Dermis microvascular lymphatic vessel endothelial cell (primary cell): ENCODE measurements around the gene VWF. TPM values are rescaled to one million over a fixed set of nuclear protein-coding genes. Genes with fewer than 3 reads are reported as not detected.

Experiments used
- DNase-seq, 2 donors: peaks; one replicate each; pipeline versions ENCODE4 v3.0.0 to v3.0.0-alpha.2; 2010; ENCODE audit warnings: low read depth in 2 of 2
- total RNA-seq: library from RNA; depleted of rRNA; stranded (reverse); fragments of >200 nt; gene quantifications from 2 replicates; pipeline ENCODE4 v1.2.1, GENCODE V29; 2014

Gene VWF
- total RNA-seq, 1 donor from 2014 or later, result 467 TPM

GRCh38 chr12:6061660-6062059 lies 62.8 kb downstream of the VWF start:
- no peak for DNase-seq

GRCh38 chr12:6059860-6060565 lies 64.5 kb downstream of the VWF start:
- no peak for DNase-seq

- no peak for DNase-seq
Observed at GRCh38 chr12:6059221-6059620, 65.2 kb downstream of the VWF start.

- DNase-seq, result no peak
Observed at GRCh38 chr12:6058481-6059161, 65.8 kb downstream of the VWF start.

- no peak for DNase-seq
Observed at GRCh38 chr12:6057700-6058099, 66.8 kb downstream of the VWF start.

GRCh38 chr12:6056406-6057240 lies 67.8 kb downstream of the VWF start:
- peak in 1 of 2 donors; percentile 28 for DNase-seq

GRCh38 chr12:6053541-6053940 lies 70.9 kb downstream of the VWF start:
- DNase-seq, result peak in 1 of 2 donors; percentile 29

- DNase-seq, result no peak
Observed at GRCh38 chr12:6052940-6053329, 71.5 kb downstream of the VWF start.

- DNase-seq, result no peak
Observed at GRCh38 chr12:6052206-6052939, 72.1 kb downstream of the VWF start.

- DNase-seq, result no peak
Observed at GRCh38 chr12:6049992-6050391, 74.5 kb downstream of the VWF start.

- no peak for DNase-seq
Observed at GRCh38 chr12:6049587-6049986, 74.9 kb downstream of the VWF start.

- no peak for DNase-seq
Observed at GRCh38 chr12:6047249-6048237, 76.9 kb downstream of the VWF start.

GRCh38 chr12:6046511-6047180 lies 77.8 kb downstream of the VWF start:
- DNase-seq, result no peak

GRCh38 chr12:6045438-6045837 lies 79.0 kb downstream of the VWF start:
- DNase-seq, result no peak

- DNase-seq, result no peak
Observed at GRCh38 chr12:6044082-6044481, 80.4 kb downstream of the VWF start.

- DNase-seq, result no peak
Observed at GRCh38 chr12:6042446-6042845, 82.0 kb downstream of the VWF start.

- DNase-seq, result no peak
Observed at GRCh38 chr12:6041891-6042290, 82.6 kb downstream of the VWF start.

GRCh38 chr12:6040815-6041214 lies 83.7 kb downstream of the VWF start:
- DNase-seq, result no peak

- DNase-seq, result peak in 1 of 2 donors; percentile 69
Observed at GRCh38 chr12:6039894-6040601, 84.4 kb downstream of the VWF start.
